ENCODE measurements around the gene CTXN1. TPM values are rescaled to one million over a fixed set of nuclear protein-coding genes. Genes with fewer than 3 reads are reported as not detected.

Gene CTXN1
- total RNA-seq, 1 donor, result 2.5 TPM

DNA sequence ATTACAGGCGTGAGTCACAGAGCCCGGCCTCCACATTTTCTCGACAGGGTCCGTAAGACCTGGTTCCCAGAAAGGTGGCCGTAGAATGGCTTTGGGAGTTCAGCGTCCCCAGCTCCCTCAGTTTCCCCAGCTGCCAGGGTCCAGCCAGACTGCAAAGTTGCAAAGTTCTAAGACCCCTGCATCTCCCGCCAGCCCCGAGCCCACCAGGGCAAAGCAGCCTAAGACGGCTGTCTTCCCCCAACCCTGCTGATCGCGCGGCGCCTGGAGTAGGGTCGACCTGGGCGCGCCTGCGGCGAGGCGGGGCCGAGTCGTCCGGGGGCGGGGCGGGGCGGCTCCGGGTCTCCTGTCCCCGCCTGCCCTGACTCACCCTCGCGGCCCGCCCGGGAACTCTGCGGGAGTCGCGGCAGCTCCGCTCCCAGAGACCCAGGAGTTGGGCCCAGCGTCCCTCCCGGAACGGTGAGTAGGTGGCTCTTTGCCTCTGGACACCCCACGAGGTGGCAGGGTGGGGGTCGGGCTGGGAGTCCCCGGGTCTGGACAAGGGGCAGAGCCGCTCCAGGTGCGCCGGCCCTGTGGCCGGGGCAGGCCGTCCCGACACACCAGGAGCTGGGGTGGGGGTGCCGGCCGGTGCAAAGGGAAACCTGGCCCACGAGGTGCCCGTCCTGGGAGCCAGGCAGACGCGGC is 37.6 kb downstream of the CTXN1 start, which contains the start of gene LRRC8E:
LRRC8E (plus strand) TSS at position 366 of the 681 bp plus-strand sequence. CDS start 7,094 bp downstream, outside the sequence.
- H3K36me3 ChIP-seq (ENCODE audit: insufficient read depth, low read length), result no peaks in the 10 kb centered on the region
- H3K79me2 ChIP-seq (ENCODE audit: insufficient read depth, low read length), result peaks cover 12% of the 10 kb centered on the region
- H3K4me1 ChIP-seq (ENCODE audit: insufficient read depth, low read length), result peaks cover 11% of the 10 kb centered on the region
- no peaks in the 10 kb centered on the region for H4K20me1 ChIP-seq (ENCODE audit: insufficient read depth, low read length)
- no peaks in the 10 kb centered on the region for H3K9me3 ChIP-seq (ENCODE audit: low read depth, low read length)
- peak within 1 kb of the TSS; percentile 86 for H3K4me3 ChIP-seq (ENCODE audit: insufficient read depth, low read length)
- peak; percentile 99 for DNase-seq (ENCODE audit: insufficient read length, low spot score, missing footprints)
- peak within 1 kb of the TSS; percentile 78 for H2AFZ ChIP-seq (ENCODE audit: low read length)
- peak within 1 kb of the TSS; percentile 58 for H3K27ac ChIP-seq (ENCODE audit: low read depth, low read length)
- TF ChIP-seq, protein P1, sequence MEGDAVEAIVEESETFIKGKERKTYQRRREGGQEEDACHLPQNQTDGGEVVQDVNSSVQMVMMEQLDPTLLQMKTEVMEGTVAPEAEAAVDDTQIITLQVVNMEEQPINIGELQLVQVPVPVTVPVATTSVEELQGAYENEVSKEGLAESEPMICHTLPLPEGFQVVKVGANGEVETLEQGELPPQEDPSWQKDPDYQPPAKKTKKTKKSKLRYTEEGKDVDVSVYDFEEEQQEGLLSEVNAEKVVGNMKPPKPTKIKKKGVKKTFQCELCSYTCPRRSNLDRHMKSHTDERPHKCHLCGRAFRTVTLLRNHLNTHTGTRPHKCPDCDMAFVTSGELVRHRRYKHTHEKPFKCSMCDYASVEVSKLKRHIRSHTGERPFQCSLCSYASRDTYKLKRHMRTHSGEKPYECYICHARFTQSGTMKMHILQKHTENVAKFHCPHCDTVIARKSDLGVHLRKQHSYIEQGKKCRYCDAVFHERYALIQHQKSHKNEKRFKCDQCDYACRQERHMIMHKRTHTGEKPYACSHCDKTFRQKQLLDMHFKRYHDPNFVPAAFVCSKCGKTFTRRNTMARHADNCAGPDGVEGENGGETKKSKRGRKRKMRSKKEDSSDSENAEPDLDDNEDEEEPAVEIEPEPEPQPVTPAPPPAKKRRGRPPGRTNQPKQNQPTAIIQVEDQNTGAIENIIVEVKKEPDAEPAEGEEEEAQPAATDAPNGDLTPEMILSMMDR (IDR thresholded peaks at IDR 0.05; ENCODE audit: extremely low read depth, low read depth, low read length), result no peak
- peak within 1 kb of the TSS; percentile 92 for H3K4me2 ChIP-seq (ENCODE audit: insufficient read depth, low read length)
- no peaks in the 10 kb centered on the region for H3K27me3 ChIP-seq (ENCODE audit: insufficient read depth, low read length)

DNA sequence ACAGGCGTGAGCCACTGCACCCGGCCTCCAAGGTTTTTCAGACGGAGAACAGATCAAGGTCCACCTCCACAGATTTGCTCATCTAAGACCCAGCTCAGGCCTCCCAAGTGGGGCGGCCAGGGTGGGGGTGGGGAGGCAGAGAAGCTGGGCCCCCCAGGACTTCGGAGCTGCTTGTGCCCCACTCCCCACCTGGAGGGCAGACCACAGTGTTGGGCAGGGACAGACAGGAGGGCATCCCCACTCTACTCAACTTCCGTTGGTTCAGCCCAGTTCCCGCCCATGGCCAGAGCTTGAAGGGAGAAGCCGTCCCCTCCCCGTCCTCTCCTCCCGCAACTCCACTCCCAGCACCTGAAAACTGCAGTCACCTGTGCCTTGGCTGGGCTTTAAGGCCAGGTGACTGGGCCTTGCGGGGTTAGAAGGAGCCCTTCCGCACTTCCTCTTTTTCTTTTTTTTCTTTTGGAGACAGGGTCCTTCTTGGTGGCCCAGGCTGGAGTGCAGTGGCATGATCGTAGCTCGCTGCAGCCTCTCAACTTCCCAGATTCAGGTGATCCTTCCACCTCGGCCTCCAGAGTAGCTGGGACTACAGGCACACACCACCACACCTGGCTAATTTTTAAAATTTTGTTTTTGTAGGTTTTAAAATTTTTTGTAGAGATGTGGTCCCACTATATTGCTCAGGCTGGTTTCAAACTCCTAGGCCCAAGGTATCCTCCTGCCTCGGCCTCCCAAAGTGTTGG is 38.4 kb downstream of the CTXN1 start:
- Histone ChIP-seq H3K79me2 (ENCODE audit: insufficient read depth, low read length) (peaks cover 12% of the 10 kb centered on the region), H4K20me1 (ENCODE audit: insufficient read depth, low read length) (no peaks in the 10 kb centered on the region), H2AFZ (ENCODE audit: low read length) (peak overlapping the region; percentile 26), H3K36me3 (ENCODE audit: insufficient read depth, low read length) (no peaks in the 10 kb centered on the region), H3K27me3 (ENCODE audit: insufficient read depth, low read length) (no peaks in the 10 kb centered on the region), H3K4me3 (ENCODE audit: insufficient read depth, low read length) (peak overlapping the region; percentile 86), H3K27ac (ENCODE audit: low read depth, low read length) (no peak overlapping the region), H3K4me1 (ENCODE audit: insufficient read depth, low read length) (peaks cover 11% of the 10 kb centered on the region), H3K9me3 (ENCODE audit: low read depth, low read length) (no peaks in the 10 kb centered on the region), H3K4me2 (ENCODE audit: insufficient read depth, low read length) (peak overlapping the region; percentile 92)
- TF ChIP-seq, protein P1 (IDR thresholded peaks at IDR 0.05; ENCODE audit: extremely low read depth, low read depth, low read length), result no peak
- peak; percentile 17 for DNase-seq (ENCODE audit: insufficient read length, low spot score, missing footprints)

DNA sequence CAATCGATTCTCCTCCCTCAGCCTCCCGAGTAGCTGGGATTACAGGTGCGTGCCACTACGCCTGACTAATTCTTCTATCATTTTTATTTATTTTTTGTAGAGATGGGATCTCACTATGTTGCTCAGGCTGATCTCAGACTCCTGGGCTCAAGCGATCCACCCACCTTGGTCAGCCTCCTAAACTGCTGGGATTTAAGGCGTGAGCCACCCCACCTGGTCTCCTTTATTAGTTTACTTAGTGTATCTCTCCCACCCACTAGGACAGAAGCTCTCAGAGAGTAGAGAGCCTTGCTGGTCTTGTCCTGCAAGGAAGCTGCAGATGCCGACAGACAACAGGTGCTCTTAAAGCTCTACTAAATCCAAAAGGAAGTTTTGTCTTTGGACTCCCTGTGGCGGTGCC is 40.1 kb downstream of the CTXN1 start:
- TF ChIP-seq, protein P1 (IDR thresholded peaks at IDR 0.05; ENCODE audit: extremely low read depth, low read depth, low read length), result no peak

More for the DNA sequence above, 40.1 kb downstream of the CTXN1 start:
- Histone ChIP-seq H3K79me2 (ENCODE audit: insufficient read depth, low read length) (peaks cover 11% of the 10 kb centered on the region), H3K27ac (ENCODE audit: low read depth, low read length) (no peak overlapping the region), H4K20me1 (ENCODE audit: insufficient read depth, low read length) (no peaks in the 10 kb centered on the region), H3K27me3 (ENCODE audit: insufficient read depth, low read length) (no peaks in the 10 kb centered on the region), H3K4me3 (ENCODE audit: insufficient read depth, low read length) (no peak overlapping the region), H2AFZ (ENCODE audit: low read length) (no peak overlapping the region), H3K4me1 (ENCODE audit: insufficient read depth, low read length) (peaks cover 4% of the 10 kb centered on the region), H3K36me3 (ENCODE audit: insufficient read depth, low read length) (no peaks in the 10 kb centered on the region), H3K9me3 (ENCODE audit: low read depth, low read length) (no peaks in the 10 kb centered on the region), H3K4me2 (ENCODE audit: insufficient read depth, low read length) (no peak overlapping the region)
- peak; percentile 25 for DNase-seq (ENCODE audit: insufficient read length, low spot score, missing footprints)
